GM12878 (cell line): ENCODE results near the gene CCP110. TPM values are rescaled to one million over a fixed set of nuclear protein-coding genes. Genes with fewer than 3 reads are reported as not detected.
"Not testable (repeated sequence)": the region's sequence is repeated elsewhere in the genome, so short reads cannot be mapped to it uniquely, and the experiment has no call there.

ENCODE experiments used
- ATAC-seq: fragments of 200-7000 bp; cut with Tn5 transposase; 3 replicates; pipeline ENCODE4 v1.9.1; 2020; ENCODE audit warnings: mild to moderate bottlenecking, moderate library complexity
- BruUV-seq: library from RNA; stranded (reverse); fragments of 400-500 nt; replicated peaks from 2 replicates; lab custom pipeline; 2021; lab: Mats Ljungman, UMichigan
- CTCF ChIA-PET: fragments of 300-600 bp; sonication (Branson Sonifier 250); formaldehyde crosslinking; extraction: SDS; loops from one replicate; lab custom pipeline; 2021; ENCODE audit warnings: inconsistent platforms; lab: Yijun Ruan, JAX
- POLR2A ChIA-PET: fragments of 350-600 bp; formaldehyde crosslinking; extraction: SDS; loops from one replicate; lab custom pipeline; 2021; ENCODE audit warnings: inconsistent platforms; lab: Charles Lee
- RAD21 ChIA-PET: fragments of 300-600 bp; sonication (Branson Sonifier 250); formaldehyde crosslinking; loops from one replicate; lab custom pipeline; 2023; ENCODE audit warnings: antibody characterized with exemption; ENCODE audit not compliant: unreplicated experiment; lab: Charles Lee
- SMC1A ChIA-PET: fragments of 300-600 bp; sonication (Branson Sonifier 250); formaldehyde crosslinking; loops from one replicate; lab custom pipeline; 2023; ENCODE audit not compliant: unreplicated experiment, uncharacterized antibody; lab: Charles Lee
- DNase-seq: peaks from one replicate; pipeline ENCODE4 v3.0.0-alpha.2; 2011; ENCODE audit warnings: low read depth, low spot score
- FAIRE-seq: peaks from 3 replicates; lab custom pipeline; 2011; peaks lifted over from hg19 to GRCh38; lab: Jason Lieb, UNC
- H2AFZ ChIP-seq: 2 replicates; pipeline ENCODE4 v1.6.0; 2011; ENCODE audit warnings: low read depth, low read length, control low read depth; ENCODE audit not compliant: control insufficient read depth
- H3K27ac ChIP-seq: 2 replicates; pipeline ENCODE4 v1.5.1; 2011; ENCODE audit warnings: control low read depth; ENCODE audit not compliant: control insufficient read depth, insufficient read depth
- H3K27me3 ChIP-seq, 2 experiments: replicated peaks in 1 of 2; 2 replicates each; pipeline versions ENCODE4 v1.6.0 to v1.6.1; 2011; ENCODE audit warnings: low read length in 1 of 2; ENCODE audit not compliant: control insufficient read depth in 2 of 2, insufficient read depth in 2 of 2
- H3K36me3 ChIP-seq, 2 experiments: 2 replicates each; pipeline ENCODE4 v1.5.1; 2011; ENCODE audit warnings: low read length in 1 of 2; ENCODE audit not compliant: control insufficient read depth in 2 of 2, insufficient read depth in 2 of 2
- H3K4me1 ChIP-seq: 2 replicates; pipeline ENCODE4 v1.6.1; 2011; ENCODE audit warnings: mild to moderate bottlenecking, low read length, moderate library complexity, mixed read lengths; ENCODE audit not compliant: control insufficient read depth, insufficient read depth
- H3K4me2 ChIP-seq: 2 replicates; pipeline ENCODE4 v1.6.0; 2011; ENCODE audit warnings: control low read depth; ENCODE audit not compliant: control insufficient read depth, insufficient read depth
- H3K4me3 ChIP-seq: fragments of 200-600 bp; sonication (generic); 2 replicates; pipeline ENCODE4 v1.5.1; 2016
- H3K79me2 ChIP-seq: 2 replicates; pipeline ENCODE4 v1.6.0; 2011; ENCODE audit warnings: low read length; ENCODE audit not compliant: control insufficient read depth, insufficient read depth
- H3K9ac ChIP-seq: 2 replicates; pipeline ENCODE4 v1.8.0; 2011; ENCODE audit warnings: low read length, control low read depth, mixed read lengths; ENCODE audit not compliant: control insufficient read depth, insufficient read depth
- H3K9me3 ChIP-seq: replicated peaks from 3 replicates; pipeline ENCODE4 v1.5.1; 2011; ENCODE audit warnings: mild to moderate bottlenecking, low read length; ENCODE audit not compliant: control insufficient read depth, insufficient read depth
- H4K20me1 ChIP-seq: 2 replicates; pipeline ENCODE4 v1.6.0; 2011; ENCODE audit not compliant: control insufficient read depth, insufficient read depth
- ZNF384 ChIP-seq: IDR thresholded peaks from 2 replicates; pipeline ENCODE4 v1.6.1; 2012; ENCODE audit warnings: low read depth, mild to moderate bottlenecking, low read length, improper control_type of control experiment, borderline replicate concordance
- ZZZ3 ChIP-seq: IDR thresholded peaks from 2 replicates; pipeline ENCODE4 v1.6.1; 2011; ENCODE audit warnings: low read depth; ENCODE audit not compliant: control insufficient read depth, insufficient read length
- WGBS: methylation state at CpG from one replicate; pipeline ENCODE4 v1.1.6; 2016; ENCODE audit warnings: low lambda C conversion rate; ENCODE audit not compliant: insufficient replicate concordance, insufficient coverage; ENCODE audit errors: missing lambda C conversion rate; 5-methylcytosine and 5-hydroxymethylcytosine counted together
- in situ Hi-C: fragments of 300-500 bp; cut with MboI; formaldehyde crosslinking; loops from 9 replicates; pipeline ENCODE4 v1.14.3; 2018; ENCODE audit warnings: mixed read lengths
- intact Hi-C: fragments of 100-400 bp; cut with micrococcal nuclease; formaldehyde crosslinking; loops from one replicate; pipeline ENCODE4 v1.14.2; 2022; ENCODE audit not compliant: unreplicated experiment
- polyA plus RNA-seq, 11 experiments: library from polyadenylated mRNA; depleted of rRNA in 4 of 11; unstranded in 6 of 11; stranded (reverse) in 5 of 11; fragments of >200 nt; fragmentation: Nextera tagmentation in 4 of 11; fragmentation: Illumina TruSeq in 1 of 11; extraction: Ambion mirVana in 4 of 11; extraction: Trizol in 1 of 11; gene quantifications; 1 replicate in 1 of 11; 2 replicates in 10 of 11; pipeline versions ENCODE4 v1.2.1 to v1.2.3, GENCODE V29; 2011 to 2016; ENCODE audit warnings: inconsistent platforms in 2 of 11, missing spikeins in 2 of 11, low read depth in 1 of 11
- total RNA-seq, 4 experiments: library from RNA; depleted of rRNA in 3 of 4; stranded (reverse); fragments of >200 nt in 3 of 4; fragmentation: Illumina TruSeq in 1 of 4; extraction: Trizol in 1 of 4; gene quantifications; 2 replicates each; pipeline versions ENCODE4 v1.2.1 to v1.2.3, GENCODE V29; 2013 to 2021
- TF ChIP-seq, protein P1 (sequence below): IDR thresholded peaks from 2 replicates; pipeline ENCODE4 v1.6.1; 2012; ENCODE audit warnings: low read depth, low read length, improper control_type of control experiment

The CCP110 gene
- total and polyA plus RNA-seq, 10 of the 15 experiments (the other 5 are each of a cell fraction or from before 2014, with no cell fraction given): 6.4 to 38.1 (median 26.7) TPM

DNA sequence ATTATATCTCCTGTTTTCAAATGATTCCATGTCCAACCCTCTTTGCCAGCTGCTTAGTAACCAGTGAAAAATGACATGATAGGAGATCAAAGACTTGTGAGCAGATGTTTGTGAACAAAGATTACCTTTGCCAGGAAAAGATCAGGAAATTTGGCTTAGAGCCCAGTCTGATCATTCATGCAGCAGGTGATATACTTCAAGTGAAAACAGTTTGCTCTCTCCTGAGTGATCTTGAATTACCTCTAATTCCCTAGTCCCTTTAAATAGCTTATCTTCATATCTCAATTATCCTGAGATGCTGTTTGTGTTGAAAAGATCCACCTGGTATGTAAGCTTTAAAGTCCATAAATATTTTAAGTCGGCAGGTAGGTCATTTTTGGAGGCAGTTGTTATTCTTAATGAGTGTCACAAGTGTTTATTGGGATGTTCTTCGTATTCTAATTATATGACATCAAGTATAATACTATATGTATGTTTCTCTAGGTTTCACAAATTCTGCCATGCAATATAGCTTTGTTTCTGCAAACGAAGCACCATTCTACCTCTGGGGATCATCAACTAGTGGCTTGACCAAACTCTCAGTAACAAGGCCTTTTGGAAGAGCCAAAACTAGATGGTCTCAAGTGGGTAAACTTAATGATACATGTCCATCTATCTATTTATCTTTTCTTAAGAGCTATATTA is 18.5 kb downstream of the CCP110 start (continued):
- TF ChIP-seq ZNF384 (no peak), ZZZ3 (no peak)
- TF ChIP-seq, protein P1, sequence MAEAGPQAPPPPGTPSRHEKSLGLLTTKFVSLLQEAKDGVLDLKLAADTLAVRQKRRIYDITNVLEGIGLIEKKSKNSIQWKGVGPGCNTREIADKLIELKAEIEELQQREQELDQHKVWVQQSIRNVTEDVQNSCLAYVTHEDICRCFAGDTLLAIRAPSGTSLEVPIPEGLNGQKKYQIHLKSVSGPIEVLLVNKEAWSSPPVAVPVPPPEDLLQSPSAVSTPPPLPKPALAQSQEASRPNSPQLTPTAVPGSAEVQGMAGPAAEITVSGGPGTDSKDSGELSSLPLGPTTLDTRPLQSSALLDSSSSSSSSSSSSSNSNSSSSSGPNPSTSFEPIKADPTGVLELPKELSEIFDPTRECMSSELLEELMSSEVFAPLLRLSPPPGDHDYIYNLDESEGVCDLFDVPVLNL: no peak

DNA sequence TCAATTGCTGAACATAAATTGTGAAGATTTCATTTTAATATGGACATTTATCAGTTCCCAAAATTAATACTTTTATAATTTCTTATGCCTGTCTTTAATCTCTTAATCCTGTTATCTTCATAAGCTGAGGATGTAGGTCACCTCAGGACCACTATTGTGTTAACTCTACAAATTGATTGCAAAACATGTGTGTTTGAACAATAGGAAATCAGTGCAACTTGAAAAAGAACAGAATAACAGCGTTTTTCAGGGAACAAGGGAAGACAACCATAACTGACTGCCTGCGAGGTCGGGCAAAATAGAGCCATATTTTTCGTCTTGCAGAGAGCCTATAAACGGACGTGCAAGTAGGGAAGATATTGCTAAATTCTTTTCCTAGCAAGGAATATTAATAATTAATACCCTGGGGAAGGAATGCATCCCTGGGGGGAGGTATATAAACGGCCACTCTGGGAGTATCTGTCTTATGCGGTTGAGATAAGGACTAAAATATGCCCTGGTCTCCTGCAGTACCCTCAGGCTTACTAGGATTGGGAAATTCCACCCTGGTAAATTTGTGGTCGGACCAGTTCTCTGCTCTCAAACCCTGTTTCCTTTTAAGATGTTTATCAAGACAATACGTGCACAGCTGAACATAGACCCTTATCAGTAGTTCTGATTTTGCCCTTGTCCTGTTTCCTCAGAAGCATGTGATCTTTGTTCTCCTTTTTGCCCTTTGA is 19.7 kb downstream of the CCP110 start:
- ATAC-seq, intact Hi-C loops, H3K4me1 ChIP-seq, H3K4me2 ChIP-seq, H3K79me2 ChIP-seq, FAIRE-seq, H2AFZ ChIP-seq, H3K9me3 ChIP-seq, SMC1A ChIA-PET, in situ Hi-C loops, DNase-seq, BruUV-seq, POLR2A ChIA-PET, H3K27ac ChIP-seq, H3K9ac ChIP-seq, H4K20me1 ChIP-seq, H3K27me3 ChIP-seq, H3K4me3 ChIP-seq: not testable (repeated sequence)
- ChIA-PET CTCF (interaction anchor here (6.9 kb wide), 1 partner anchor 12 kb away, joined by 51 read pairs; the partner anchor contains the start of gene VPS35L), RAD21 (interaction anchor here (1.3 kb wide), 1 partner anchor 18 kb away, joined by 3 read pairs; no protein-coding TSS in a partner anchor)
- peaks cover 1 to 15% of the 10 kb centered on the region in 2 experiments; a peak in 3 of 4 replicates for H3K36me3 ChIP-seq
- WGBS: 90% methylated on average over 10 of the region's 10 CpGs
